HG03432 (cell line): ENCODE results near the gene PPAN.

Source experiments
- ATAC-seq: cut with Tn5 transposase; IDR thresholded peaks from one replicate; pipeline ENCODE4 v1.9.1; 2021; ENCODE audit warnings: mild to moderate bottlenecking, moderate library complexity; ENCODE audit not compliant: unreplicated experiment

PPAN gene

GRCh38 chr19:10113592-10113963 is 7.4 kb downstream of the PPAN start:
- ATAC-seq, result no peak

GRCh38 chr19:10113964-10114650 is 7.9 kb downstream of the PPAN start:
- ATAC-seq, result no peak

- ATAC-seq, result no peak
These were observed 8.7 kb downstream of the PPAN start for GRCh38 chr19:10114651-10115391.

- no peak for ATAC-seq
These were observed 9.4 kb downstream of the PPAN start for GRCh38 chr19:10115392-10116084.

- ATAC-seq, result no peak
These were observed 10.1 kb downstream of the PPAN start for GRCh38 chr19:10116085-10116865.

DNA sequence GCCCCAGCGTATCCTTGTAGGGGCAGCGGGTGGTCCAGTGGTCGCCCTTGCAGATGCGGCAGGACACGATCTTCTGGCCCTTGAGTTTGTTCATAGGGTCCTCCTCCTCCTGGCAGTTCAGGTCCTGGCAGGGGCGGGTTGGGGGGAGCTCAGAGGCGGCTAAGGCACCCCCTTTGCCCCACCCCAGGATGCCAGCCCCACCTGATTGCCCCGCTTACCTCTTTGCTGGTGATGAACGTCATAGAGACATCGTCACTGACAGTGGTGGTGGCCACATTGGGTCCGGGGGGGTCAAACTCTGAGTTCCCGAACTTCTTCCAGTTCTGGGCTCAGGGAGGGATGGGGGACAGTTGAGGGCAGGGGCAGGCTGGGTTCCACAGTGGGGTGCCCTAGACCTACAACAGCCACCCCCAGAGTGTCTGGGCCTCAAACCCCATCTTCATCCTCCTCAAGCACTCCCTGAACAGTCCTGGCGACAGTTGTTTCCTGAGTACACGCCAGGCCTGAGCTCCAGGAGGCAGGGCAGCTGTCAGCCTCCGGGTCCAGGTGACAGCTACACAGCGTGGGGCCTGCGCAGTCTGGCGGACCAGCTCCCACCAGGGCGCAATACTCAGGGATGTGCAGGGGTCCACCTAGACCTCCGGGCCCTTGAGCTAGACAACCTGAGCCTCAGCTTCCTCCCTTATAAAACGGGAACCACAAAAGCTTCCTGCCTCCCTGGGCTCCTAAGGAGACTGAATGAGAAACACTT is 10.9 kb downstream of the PPAN start:
- no peak for ATAC-seq

GRCh38 chr19:10118960-10119359 is 12.8 kb downstream of the PPAN start:
- peak; percentile 4 for ATAC-seq

- no peak for ATAC-seq
These were observed 14.5 kb downstream of the PPAN start for GRCh38 chr19:10120538-10121189.

DNA sequence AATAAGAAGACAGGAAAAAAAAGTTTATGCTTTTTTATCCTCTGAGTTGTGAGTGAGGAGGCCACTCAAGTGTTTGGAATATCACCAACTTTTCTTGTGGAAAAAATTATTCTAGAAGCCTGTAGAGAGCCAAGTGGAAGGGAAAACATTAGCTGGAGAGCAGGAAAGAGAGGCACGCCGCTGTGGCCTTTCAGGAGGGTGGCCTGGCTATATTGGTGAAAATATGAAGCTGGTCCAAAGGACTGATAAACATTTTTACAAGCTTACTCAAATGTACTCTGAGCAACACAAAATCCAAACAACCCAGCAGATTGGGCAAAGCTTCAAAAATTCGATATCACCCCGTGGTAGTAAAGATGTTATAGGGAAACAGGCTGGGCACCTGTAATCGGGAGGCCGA is 15.9 kb downstream of the PPAN start:
- no peak for ATAC-seq

DNA sequence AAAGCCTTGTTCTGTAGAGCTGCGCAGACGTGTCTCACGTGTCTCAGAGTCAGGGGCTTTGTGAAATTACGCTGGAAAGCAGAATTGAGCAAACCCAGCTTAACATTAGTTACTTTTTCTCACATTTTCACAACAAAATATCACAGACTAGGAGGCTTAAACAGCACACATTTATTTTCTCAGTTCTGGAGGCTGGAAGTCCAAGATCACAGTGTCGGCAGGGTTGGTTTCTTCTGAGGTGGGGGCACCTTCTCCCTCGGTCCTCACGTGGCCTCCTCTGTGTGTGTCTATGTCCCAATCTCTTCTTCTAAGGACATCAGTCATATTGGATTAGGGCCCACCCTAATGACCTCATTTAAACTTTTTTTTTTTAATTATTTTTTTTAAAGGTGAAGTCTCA is 18.3 kb downstream of the PPAN start:
- ATAC-seq, result no peak

DNA sequence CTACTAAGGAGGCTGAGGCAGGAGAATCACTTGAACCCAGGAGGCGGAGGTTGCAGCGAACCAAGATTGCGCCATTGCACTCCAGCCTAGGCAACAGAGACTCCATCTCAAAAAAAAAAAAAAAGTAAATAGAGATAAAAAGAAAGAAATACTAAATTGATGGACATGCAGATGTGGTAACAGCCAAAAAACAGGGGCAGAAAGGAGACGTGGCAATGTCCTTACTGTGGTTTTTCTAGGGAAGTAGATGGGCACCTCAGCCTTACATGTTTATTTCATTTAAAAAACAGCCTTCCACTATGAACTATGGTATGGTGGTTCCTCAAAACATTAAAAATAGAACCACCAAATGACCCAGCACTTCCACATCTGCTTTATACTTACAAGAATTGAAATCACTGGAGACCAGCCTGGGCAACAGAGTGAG is 20.1 kb downstream of the PPAN start:
- ATAC-seq, result no peak

DNA sequence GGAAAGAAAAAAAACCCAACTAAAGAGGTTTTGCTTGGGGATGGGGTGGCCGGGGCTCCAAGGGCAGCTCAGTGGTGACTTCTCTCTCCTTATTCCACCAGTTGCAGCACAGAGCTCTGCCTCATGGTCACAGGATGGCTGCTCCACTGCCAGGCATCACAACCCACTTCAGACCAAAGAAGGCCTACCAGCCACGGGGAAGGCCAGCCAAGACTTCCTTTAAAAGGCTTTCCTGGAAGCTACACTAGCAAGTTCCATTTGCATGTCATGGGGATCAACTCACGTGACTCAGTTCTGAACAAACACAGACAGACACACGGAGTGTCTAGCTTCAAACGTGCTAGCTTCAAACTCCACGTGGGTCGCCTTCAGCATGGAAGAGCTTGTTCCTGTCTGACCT is 26.7 kb downstream of the PPAN start:
- ATAC-seq, result no peak

DNA sequence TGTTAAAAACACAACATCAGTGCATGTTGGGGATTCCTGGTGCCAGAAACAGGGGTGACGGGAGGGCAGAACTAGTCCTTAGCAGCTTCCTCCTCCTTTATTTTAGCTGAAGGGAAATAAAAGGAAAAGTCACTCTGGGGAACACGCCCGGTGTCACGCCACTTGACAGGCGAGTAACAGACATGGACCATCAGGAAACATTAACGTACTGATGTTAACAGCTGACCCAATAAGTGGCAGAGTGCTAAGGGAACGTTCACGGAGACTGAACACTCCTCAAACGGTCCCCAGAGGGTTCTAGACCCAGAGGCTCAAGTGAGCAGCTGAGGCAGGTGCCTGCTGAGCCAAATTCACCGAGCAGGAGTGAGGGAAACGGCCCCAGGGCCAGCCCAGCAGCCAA is 27.4 kb downstream of the PPAN start:
- no peak for ATAC-seq

DNA sequence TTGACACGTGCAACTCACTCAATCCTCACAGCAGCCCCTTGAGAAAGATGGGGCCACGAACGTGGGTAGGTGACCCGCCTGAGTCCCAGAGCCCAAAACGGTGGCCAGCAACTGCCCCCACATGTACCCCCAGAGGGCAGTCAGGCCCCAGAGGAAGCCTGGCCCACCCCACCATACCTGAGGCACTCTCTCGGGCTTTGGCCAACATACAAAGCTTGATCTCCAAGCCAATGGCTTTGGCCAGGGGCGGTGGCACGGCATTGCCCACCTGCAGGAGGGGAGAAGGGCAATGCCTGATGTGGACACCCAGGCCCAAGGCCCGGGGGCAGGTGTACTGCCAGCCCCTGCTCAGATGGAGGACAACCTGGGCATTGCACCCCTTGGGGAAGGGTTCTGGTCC is 27.9 kb downstream of the PPAN start:
- no peak for ATAC-seq

GRCh38 chr19:10135551-10136334 is 29.6 kb downstream of the PPAN start:
- ATAC-seq, result no peak

DNA sequence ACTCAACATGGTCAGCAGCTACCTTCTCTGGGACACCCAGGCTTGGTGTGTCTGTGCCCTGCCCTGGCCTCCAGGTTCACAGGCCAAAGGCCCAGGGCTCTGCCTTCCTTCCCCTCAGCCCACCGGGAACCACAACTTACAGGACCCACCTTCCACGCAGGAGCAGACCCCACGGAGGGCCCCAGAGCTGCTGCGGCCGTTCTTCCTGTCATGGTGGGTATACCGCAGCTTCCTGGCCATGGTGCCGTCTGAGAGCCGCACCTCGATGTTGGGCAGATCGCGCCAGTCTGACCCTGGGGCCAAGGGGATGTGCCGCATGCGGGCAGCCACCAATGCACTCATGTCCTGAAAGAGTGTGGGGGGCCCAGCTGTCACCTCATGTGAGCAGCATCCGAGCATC is 30.8 kb downstream of the PPAN start:
- ATAC-seq, result no peak

DNA sequence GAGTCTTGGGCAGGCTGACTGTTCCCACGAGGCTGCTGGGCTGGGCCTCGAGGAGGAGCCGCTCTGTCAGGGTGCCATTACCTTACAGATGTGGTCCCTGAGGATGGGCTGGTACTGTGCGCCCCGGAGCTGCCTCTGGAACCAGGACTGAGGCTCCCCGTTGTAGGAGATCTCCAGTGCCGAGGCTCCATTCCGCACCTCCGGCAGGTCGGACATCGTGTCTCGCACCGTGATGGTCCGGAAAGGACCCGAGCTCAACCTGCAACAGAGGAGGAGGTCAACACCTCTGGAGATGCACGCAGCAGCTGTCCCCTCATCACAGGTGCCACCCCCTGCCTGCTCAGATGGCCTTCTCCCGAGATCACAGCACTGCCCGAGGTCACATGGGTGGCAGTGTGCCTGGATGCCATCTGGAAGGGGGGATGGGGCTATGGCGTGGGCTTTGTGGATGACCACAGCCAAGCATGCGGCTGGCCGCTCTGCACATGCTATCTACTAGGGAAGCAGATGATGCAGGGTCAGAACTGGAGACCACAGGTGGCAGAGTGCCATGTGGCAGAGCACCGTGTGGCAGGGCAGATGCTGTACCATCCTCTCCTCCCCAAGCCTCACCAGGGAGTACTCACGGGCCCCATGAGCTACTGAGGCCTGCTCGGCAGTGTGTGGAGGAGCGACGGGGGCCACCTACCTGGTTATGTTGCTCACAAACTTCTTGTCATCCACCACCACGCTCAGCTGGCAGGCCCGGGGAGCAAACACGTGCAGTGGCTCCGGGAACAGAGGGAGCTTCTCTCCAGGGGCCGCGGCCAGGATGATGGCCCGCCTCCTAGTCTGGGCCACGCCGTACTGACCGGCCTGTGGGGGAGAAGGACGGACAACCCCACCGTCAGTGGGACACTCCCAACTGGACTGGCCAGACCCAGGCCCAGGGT is 31.9 kb downstream of the PPAN start:
- no peak for ATAC-seq
